ENCODE results near the gene P3H3. TPM values are rescaled to one million over a fixed set of nuclear protein-coding genes. Genes with fewer than 3 reads are reported as not detected.

P3H3 gene
- polyA plus RNA-seq, 1 donor, result 29.7 TPM

Other genes starting within 250 kb of the P3H3 start
- 174 TPM for gene CHD4, start 221.0 kb upstream of the P3H3 start, polyA plus RNA-seq (ENCODE audit: insufficient read length)
- 2.4 TPM for gene LPAR5, start 192.4 kb upstream of the P3H3 start, polyA plus RNA-seq (ENCODE audit: insufficient read length)
- gene ACRBP, start 181.0 kb upstream of the P3H3 start, polyA plus RNA-seq (ENCODE audit: insufficient read length), result 2.9 TPM
- 47.6 TPM for gene ING4, start 165.3 kb upstream of the P3H3 start, polyA plus RNA-seq (ENCODE audit: insufficient read length)
- 50.4 TPM for gene ZNF384, start 139.0 kb upstream of the P3H3 start, polyA plus RNA-seq (ENCODE audit: insufficient read length)
- gene PIANP, start 127.6 kb upstream of the P3H3 start, polyA plus RNA-seq (ENCODE audit: insufficient read length), result 2.4 TPM
- gene COPS7A, start 104.4 kb upstream of the P3H3 start, polyA plus RNA-seq (ENCODE audit: insufficient read length), result 65.7 TPM
- 134 TPM for gene MLF2, start 75.3 kb upstream of the P3H3 start, polyA plus RNA-seq (ENCODE audit: insufficient read length)
- gene PTMS, start 62.0 kb upstream of the P3H3 start, polyA plus RNA-seq (ENCODE audit: insufficient read length), result 373 TPM
- 0.80 TPM for gene LAG3, start 55.9 kb upstream of the P3H3 start, polyA plus RNA-seq (ENCODE audit: insufficient read length)
- gene CD4, start 38.9 kb upstream of the P3H3 start, polyA plus RNA-seq (ENCODE audit: insufficient read length), result 11.1 TPM
- 17.6 TPM for gene GPR162, start 6.6 kb upstream of the P3H3 start, polyA plus RNA-seq (ENCODE audit: insufficient read length)
- 32.6 TPM for gene GNB3, start 12.5 kb downstream of the P3H3 start, polyA plus RNA-seq (ENCODE audit: insufficient read length)
- 16.7 TPM for gene CDCA3, start 22.9 kb downstream of the P3H3 start, polyA plus RNA-seq (ENCODE audit: insufficient read length)
- gene USP5, start 23.7 kb downstream of the P3H3 start, polyA plus RNA-seq (ENCODE audit: insufficient read length), result 66.9 TPM
- 1,016 TPM for gene TPI1, start 39.1 kb downstream of the P3H3 start, polyA plus RNA-seq (ENCODE audit: insufficient read length)
- 5.9 TPM for gene SPSB2, start 44.9 kb downstream of the P3H3 start, polyA plus RNA-seq (ENCODE audit: insufficient read length)
- gene LRRC23, start 76.4 kb downstream of the P3H3 start, polyA plus RNA-seq (ENCODE audit: insufficient read length), result 9.3 TPM
- 4.8 TPM for gene ENO2, start 86.2 kb downstream of the P3H3 start, polyA plus RNA-seq (ENCODE audit: insufficient read length)
- gene ATN1, start 99.6 kb downstream of the P3H3 start, polyA plus RNA-seq (ENCODE audit: insufficient read length), result 91.2 TPM
- not detected for gene RNU7-1, start 115.4 kb downstream of the P3H3 start, polyA plus RNA-seq (ENCODE audit: insufficient read length)
- gene C12orf57, start 115.6 kb downstream of the P3H3 start, polyA plus RNA-seq (ENCODE audit: insufficient read length), result 148 TPM
- gene PTPN6, start 122.9 kb downstream of the P3H3 start, polyA plus RNA-seq (ENCODE audit: insufficient read length), result 6.8 TPM
- 307 TPM for gene PHB2, start 142.3 kb downstream of the P3H3 start, polyA plus RNA-seq (ENCODE audit: insufficient read length)
- gene EMG1, start 142.5 kb downstream of the P3H3 start, polyA plus RNA-seq (ENCODE audit: insufficient read length), result 26.6 TPM
- 18.6 TPM for gene LPCAT3, start 190.1 kb downstream of the P3H3 start, polyA plus RNA-seq (ENCODE audit: insufficient read length)
- gene C1S, start 232.3 kb downstream of the P3H3 start, polyA plus RNA-seq (ENCODE audit: insufficient read length), result 138 TPM